GM19193 (cell line): ENCODE results near the gene ARID5B.

Experiments
- POLR2A ChIP-seq: IDR thresholded peaks from 4 replicates; pipeline ENCODE4 v1.6.1; 2011; ENCODE audit not compliant: insufficient read depth, insufficient read length; ENCODE audit errors: extremely low read depth

Gene ARID5B

GRCh38 chr10:61912981-61913380 lies 11.5 kb downstream of the ARID5B start:
- TF ChIP-seq POLR2A: no peak

GRCh38 chr10:61918140-61918539 lies 16.6 kb downstream of the ARID5B start:
- TF ChIP-seq POLR2A: no peak

GRCh38 chr10:61918989-61919388 lies 17.5 kb downstream of the ARID5B start:
- no peak for TF ChIP-seq POLR2A

- TF ChIP-seq POLR2A: no peak
These were observed 18.2 kb downstream of the ARID5B start for GRCh38 chr10:61919646-61920215.

- TF ChIP-seq POLR2A: no peak
These were observed 19.6 kb downstream of the ARID5B start for GRCh38 chr10:61921143-61921542.

- TF ChIP-seq POLR2A: no peak
These were observed 21.9 kb downstream of the ARID5B start for GRCh38 chr10:61923210-61923949.

GRCh38 chr10:61923950-61924274 lies 22.4 kb downstream of the ARID5B start:
- TF ChIP-seq POLR2A: no peak

- no peak for TF ChIP-seq POLR2A
These were observed 28.1 kb downstream of the ARID5B start for GRCh38 chr10:61929555-61929954.

- no peak for TF ChIP-seq POLR2A
These were observed 30.3 kb downstream of the ARID5B start for GRCh38 chr10:61931620-61932332.

- no peak for TF ChIP-seq POLR2A
These were observed 32.5 kb downstream of the ARID5B start for GRCh38 chr10:61933859-61934555.

GRCh38 chr10:61935077-61935476 lies 33.6 kb downstream of the ARID5B start:
- TF ChIP-seq POLR2A: no peak

GRCh38 chr10:61936770-61937169 lies 35.3 kb downstream of the ARID5B start:
- TF ChIP-seq POLR2A: no peak

GRCh38 chr10:61937631-61938351 lies 36.3 kb downstream of the ARID5B start:
- no peak for TF ChIP-seq POLR2A

GRCh38 chr10:61939902-61940301 lies 38.4 kb downstream of the ARID5B start:
- no peak for TF ChIP-seq POLR2A

- TF ChIP-seq POLR2A: no peak
These were observed 39.7 kb downstream of the ARID5B start for GRCh38 chr10:61941202-61941681.

- TF ChIP-seq POLR2A: no peak
These were observed 41.3 kb downstream of the ARID5B start for GRCh38 chr10:61942604-61943461.
